ENCODE measurements around the gene TSPYL1. TPM values are rescaled to one million over a fixed set of nuclear protein-coding genes. Genes with fewer than 3 reads are reported as not detected.

Gene TSPYL1
- total and polyA plus RNA-seq, 10 of the 15 experiments (the other 5 are each of a cell fraction or from before 2014, with no cell fraction given) = 22.9 to 44.1 (median 27.0) TPM

DNA sequence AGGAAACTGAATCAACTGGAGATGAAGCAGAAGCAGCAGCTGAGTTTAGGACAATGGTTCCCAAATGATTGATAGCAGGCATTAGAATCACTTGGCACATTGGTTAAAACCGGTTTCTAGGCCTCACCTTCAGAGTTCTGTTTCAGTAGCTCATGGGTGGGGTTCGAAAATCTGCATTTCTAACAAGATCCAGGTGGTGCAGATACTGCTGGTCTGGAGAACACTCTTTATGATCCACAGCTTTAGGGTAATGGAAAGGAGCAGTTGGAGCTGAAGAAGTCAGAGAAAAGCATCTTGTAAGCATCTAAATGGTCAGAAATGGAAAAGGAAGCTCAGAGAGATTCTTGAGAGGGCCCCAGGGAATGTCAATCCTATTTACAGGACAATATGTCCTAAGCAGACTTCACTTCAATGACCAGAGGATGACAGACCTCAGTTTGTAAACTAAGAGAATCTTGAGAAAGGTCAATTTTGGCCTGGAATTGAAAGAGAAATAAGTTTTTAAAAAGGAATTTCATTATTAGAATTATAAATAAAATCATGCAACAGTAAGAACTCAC is 8.5 kb downstream of the TSPYL1 start:
- RAD21 ChIA-PET (ENCODE audit: unreplicated experiment) = interaction anchor here (0.8 to 3.3 kb wide), 6 partner anchors 8 to 300 kb away, joined by 3 to 25 read pairs (median 4); partner anchors contain the start of genes RWDD1 and TSPYL1
- no peaks in the 10 kb centered on the region for H3K27me3 ChIP-seq (replicated peaks in 1 of 2; ENCODE audit: control insufficient read depth in 2 of 2, insufficient read depth in 2 of 2, low read length in 1 of 2)
- no peaks in the 10 kb centered on the region for H4K20me1 ChIP-seq (ENCODE audit: control insufficient read depth, insufficient read depth)
- no peak for DNase-seq (ENCODE audit: low read depth, low spot score)
- 66% methylated on average over 2 of the region's 2 CpGs for WGBS (ENCODE audit: insufficient coverage, insufficient replicate concordance, low lambda C conversion rate, missing lambda C conversion rate)
- no peaks in the 10 kb centered on the region for H3K9me3 ChIP-seq (replicated peaks; ENCODE audit: control insufficient read depth, insufficient read depth, low read length)
- CTCF ChIA-PET = interaction anchor here (0.8 to 5.5 kb wide), 11 partner anchors 10 to 292 kb away, joined by 3 to 64 read pairs (median 4); no protein-coding TSS in a partner anchor
- H3K4me2 ChIP-seq (ENCODE audit: control insufficient read depth, insufficient read depth) = no peak overlapping the region
- no peak for ATAC-seq
- H2AFZ ChIP-seq (ENCODE audit: control insufficient read depth, low read depth, low read length) = no peak overlapping the region
- in situ Hi-C loops (cut with MboI) (no loop called here), intact Hi-C loops (cut with micrococcal nuclease; ENCODE audit: unreplicated experiment) (no loop called here)
- H3K27ac ChIP-seq (ENCODE audit: control insufficient read depth, insufficient read depth) = no peak overlapping the region
- peaks cover 0 to 5% of the 10 kb centered on the region in 2 experiments; a peak in 2 of 4 replicates for H3K36me3 ChIP-seq (ENCODE audit: control insufficient read depth in 2 of 2, insufficient read depth in 2 of 2, low read length in 1 of 2)
- H3K4me1 ChIP-seq (ENCODE audit: control insufficient read depth, insufficient read depth, low read length) = no peaks in the 10 kb centered on the region
- BruUV-seq (replicated peaks) = no TSS peak
- SMC1A ChIA-PET (ENCODE audit: uncharacterized antibody, unreplicated experiment) = interaction anchor here (0.6 to 3.9 kb wide), 15 partner anchors 7 to 299 kb away, joined by 3 to 42 read pairs (median 4); partner anchors contain the start of gene RWDD1
- TF ChIP-seq, protein P1, sequence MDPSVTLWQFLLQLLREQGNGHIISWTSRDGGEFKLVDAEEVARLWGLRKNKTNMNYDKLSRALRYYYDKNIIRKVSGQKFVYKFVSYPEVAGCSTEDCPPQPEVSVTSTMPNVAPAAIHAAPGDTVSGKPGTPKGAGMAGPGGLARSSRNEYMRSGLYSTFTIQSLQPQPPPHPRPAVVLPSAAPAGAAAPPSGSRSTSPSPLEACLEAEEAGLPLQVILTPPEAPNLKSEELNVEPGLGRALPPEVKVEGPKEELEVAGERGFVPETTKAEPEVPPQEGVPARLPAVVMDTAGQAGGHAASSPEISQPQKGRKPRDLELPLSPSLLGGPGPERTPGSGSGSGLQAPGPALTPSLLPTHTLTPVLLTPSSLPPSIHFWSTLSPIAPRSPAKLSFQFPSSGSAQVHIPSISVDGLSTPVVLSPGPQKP (IDR thresholded peaks at IDR 0.05; ENCODE audit: low read depth, low read length) = no peak
- TF ChIP-seq ZNF24 (IDR thresholded peaks at IDR 0.05) (no peak), RAD51 (IDR thresholded peaks at IDR 0.05) (no peak), PKNOX1 (IDR thresholded peaks at IDR 0.05) (no peak), TCF12 (IDR thresholded peaks at IDR 0.05; ENCODE audit: low read depth, low read length) (no peak), CREB1 (IDR thresholded peaks at IDR 0.05; ENCODE audit: low read depth) (no peak)
- TF ChIP-seq, protein P2, sequence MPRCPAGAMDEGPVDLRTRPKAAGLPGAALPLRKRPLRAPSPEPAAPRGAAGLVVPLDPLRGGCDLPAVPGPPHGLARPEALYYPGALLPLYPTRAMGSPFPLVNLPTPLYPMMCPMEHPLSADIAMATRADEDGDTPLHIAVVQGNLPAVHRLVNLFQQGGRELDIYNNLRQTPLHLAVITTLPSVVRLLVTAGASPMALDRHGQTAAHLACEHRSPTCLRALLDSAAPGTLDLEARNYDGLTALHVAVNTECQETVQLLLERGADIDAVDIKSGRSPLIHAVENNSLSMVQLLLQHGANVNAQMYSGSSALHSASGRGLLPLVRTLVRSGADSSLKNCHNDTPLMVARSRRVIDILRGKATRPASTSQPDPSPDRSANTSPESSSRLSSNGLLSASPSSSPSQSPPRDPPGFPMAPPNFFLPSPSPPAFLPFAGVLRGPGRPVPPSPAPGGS (IDR thresholded peaks at IDR 0.05; ENCODE audit: borderline replicate concordance, insufficient read depth, low read depth, low read length, poor library complexity, severe bottlenecking) = no peak
- no peak overlapping the region for H3K4me3 ChIP-seq
- no peak for FAIRE-seq
- POLR2A ChIA-PET = interaction anchor here (0.6 to 1.9 kb wide), 2 partner anchors 22 to 300 kb away, joined by 3 to 5 read pairs; partner anchors contain the start of gene RWDD1
- peaks cover 14% of the 10 kb centered on the region for H3K79me2 ChIP-seq (ENCODE audit: control insufficient read depth, insufficient read depth, low read length)
- no peak overlapping the region for H3K9ac ChIP-seq (ENCODE audit: control insufficient read depth, insufficient read depth, low read length)
